Activated CD8-positive, alpha-beta T cell treated with anti-CD3 and anti-CD28 coated beads, Interleukin-2, amount 10 ng/mL, durations not matched to agents 7 days and 5 days (primary cell): Measurements from ENCODE around the gene TSHZ3. TPM values are rescaled to one million over a fixed set of nuclear protein-coding genes. Genes with fewer than 3 reads are reported as not detected.
A peak's percentile ranks its signal among the peaks of the same experiment; 100 is the strongest.

Experiments used
- ATAC-seq: fragments of 150-1000 bp; cut with Tn5 transposase; one replicate; pipeline ENCODE4 v1.10.0; 2021; ENCODE audit warnings: moderate library complexity
- CTCF ChIA-PET: fragments of 350-600 bp; sonication (Branson Sonifier 250); formaldehyde crosslinking; loops from one replicate; lab custom pipeline; 2021; ENCODE audit warnings: antibody characterized with exemption; lab: Charles Lee
- POLR2A ChIA-PET: fragments of 350-600 bp; sonication (Branson Sonifier 250); formaldehyde crosslinking; loops from one replicate; lab custom pipeline; 2021; ENCODE audit warnings: antibody characterized with exemption; lab: Charles Lee
- DNase-seq: peaks from one replicate; pipeline ENCODE4 v3.0.0-alpha.2; 2020
- H3K27ac Mint-ChIP-seq: one replicate; pipeline ENCODE4 v1.8.0; 2021; ENCODE audit warnings: mild to moderate bottlenecking, mixed read lengths
- H3K27me3 Mint-ChIP-seq: one replicate; pipeline ENCODE4 v1.8.0; 2021; ENCODE audit warnings: low read depth, mixed read lengths
- H3K36me3 Mint-ChIP-seq: one replicate; pipeline ENCODE4 v1.8.0; 2021; ENCODE audit warnings: low read depth, mixed read lengths
- H3K4me1 Mint-ChIP-seq: one replicate; pipeline ENCODE4 v1.8.0; 2021; ENCODE audit warnings: low read depth, mixed read lengths
- H3K4me3 Mint-ChIP-seq: one replicate; pipeline ENCODE4 v1.8.0; 2021; ENCODE audit warnings: mild to moderate bottlenecking, mixed read lengths
- H3K9me3 Mint-ChIP-seq: one replicate; pipeline ENCODE4 v1.8.0; 2022; ENCODE audit warnings: mixed read lengths; ENCODE audit not compliant: insufficient read depth
- total RNA-seq, 2 experiments: library from RNA; stranded (reverse); gene quantifications; one replicate each; pipeline ENCODE4 v1.2.3, GENCODE V29; 2021

TSHZ3 gene
- total RNA-seq, 2 experiments from 2014 or later, result 0.57 to 0.82 TPM

DNA sequence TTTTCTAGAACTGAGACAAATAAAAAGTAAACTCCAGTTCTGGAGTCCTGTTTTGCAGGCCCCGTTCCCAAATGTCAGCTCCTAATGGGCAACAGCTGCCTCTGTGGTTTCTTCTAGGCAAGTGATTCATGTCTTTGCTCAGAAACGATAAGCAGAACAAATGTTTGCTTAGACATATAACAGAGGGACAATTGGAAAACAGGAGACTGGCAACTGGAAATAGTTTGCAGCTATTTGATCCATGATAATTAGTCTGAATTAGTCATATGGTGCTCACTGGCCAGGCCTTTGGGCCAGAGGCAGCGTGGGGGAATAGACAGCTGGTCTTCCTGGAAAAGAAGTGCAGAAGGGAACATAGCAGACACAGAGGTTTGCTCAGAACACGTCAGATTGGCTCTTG lies 29.2 kb upstream of the TSHZ3 start:
- no peak for DNase-seq
- Mint-ChIP-seq H3K36me3 (no peaks in the 10 kb centered on the region), H3K27ac (no peak overlapping the region), H3K9me3 (no peaks in the 10 kb centered on the region), H3K4me1 (no peaks in the 10 kb centered on the region), H3K4me3 (no peak overlapping the region), H3K27me3 (no peaks in the 10 kb centered on the region)
- CTCF ChIA-PET, result no interaction called here
- POLR2A ChIA-PET, result no interaction called here
- no peak for ATAC-seq

DNA sequence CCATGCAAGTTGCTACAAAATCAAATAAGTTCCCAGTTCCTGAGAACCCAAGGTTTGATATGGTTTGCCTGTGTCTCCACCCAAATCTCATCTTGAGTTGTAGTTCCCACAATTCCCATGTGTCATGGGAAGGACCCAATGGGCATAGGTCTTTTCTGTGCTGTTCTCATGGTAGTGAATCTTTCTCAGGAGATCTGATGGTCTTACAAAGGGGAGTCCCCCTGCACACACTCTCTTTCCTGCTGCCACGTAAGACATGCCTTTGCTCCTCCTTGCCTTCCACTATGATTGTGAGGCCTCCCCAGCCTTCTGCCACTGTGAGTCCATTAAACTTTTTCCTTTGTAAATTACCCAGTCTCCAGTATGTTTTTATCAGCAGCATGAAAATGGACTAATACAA lies 28.5 kb upstream of the TSHZ3 start:
- Mint-ChIP-seq H3K9me3 (no peaks in the 10 kb centered on the region), H3K27me3 (no peaks in the 10 kb centered on the region), H3K36me3 (no peaks in the 10 kb centered on the region), H3K4me3 (no peak overlapping the region), H3K27ac (no peak overlapping the region), H3K4me1 (peaks cover 4% of the 10 kb centered on the region)
- CTCF ChIA-PET, result no interaction called here
- ATAC-seq (no peak), DNase-seq (no peak)
- POLR2A ChIA-PET, result no interaction called here

DNA sequence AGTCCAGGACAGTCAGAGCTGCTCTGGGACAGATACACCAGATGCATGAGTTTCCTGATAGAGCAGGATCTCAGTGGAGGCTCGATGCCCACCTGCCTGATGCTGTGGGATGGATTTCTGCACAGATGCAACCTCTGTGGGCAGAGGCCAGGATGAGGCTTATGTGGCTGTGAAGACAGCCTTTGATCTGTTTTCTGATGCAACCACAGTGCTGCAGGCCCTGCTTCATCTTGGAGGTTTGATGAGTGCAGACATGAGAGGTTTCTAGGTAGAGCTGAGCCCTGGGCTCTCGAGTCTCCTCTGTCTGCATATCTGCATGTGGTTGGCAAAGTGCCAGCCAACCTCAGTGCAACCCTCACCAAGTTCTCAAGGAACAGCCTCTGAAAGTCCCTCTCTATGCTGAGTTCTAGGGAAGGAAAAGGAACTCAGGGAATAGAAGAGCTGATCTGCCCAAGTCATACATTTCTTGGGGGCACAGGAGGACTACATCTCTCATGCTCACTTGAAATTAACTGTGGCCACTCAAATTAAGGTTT lies 23.1 kb upstream of the TSHZ3 start:
- ChIA-PET POLR2A (interaction anchor here (0.6 kb wide), 1 partner anchor 1138 kb away, joined by 4 read pairs; no protein-coding TSS in a partner anchor), CTCF (no interaction called here)
- H3K9me3 Mint-ChIP-seq, result no peaks in the 10 kb centered on the region
- peaks cover 12% of the 10 kb centered on the region for H3K4me1 Mint-ChIP-seq
- no peak overlapping the region for H3K4me3 Mint-ChIP-seq
- ATAC-seq, result peak; percentile 61
- no peak overlapping the region for H3K27ac Mint-ChIP-seq
- DNase-seq, result peak; percentile 42
- no peaks in the 10 kb centered on the region for H3K36me3 Mint-ChIP-seq
- H3K27me3 Mint-ChIP-seq, result peaks cover 5% of the 10 kb centered on the region

DNA sequence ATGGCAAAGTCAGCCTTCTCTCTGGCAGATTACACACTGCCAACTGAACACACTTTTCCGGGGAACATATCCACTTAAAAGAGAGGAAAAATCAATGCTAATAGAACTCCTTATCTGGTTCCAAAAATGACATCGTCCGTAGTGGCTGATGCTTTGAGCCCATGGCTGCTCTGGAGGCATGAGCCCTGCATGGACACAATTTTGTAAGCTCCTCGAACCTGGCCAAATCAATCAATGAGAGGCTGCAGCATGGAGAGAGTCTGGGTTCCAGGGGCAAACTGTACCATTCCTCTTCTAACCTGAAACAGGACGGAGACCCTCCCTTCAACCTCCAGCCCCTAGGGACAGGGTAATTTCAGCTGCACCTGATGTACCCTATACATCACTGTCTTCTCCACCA lies 21.0 kb upstream of the TSHZ3 start:
- H3K9me3 Mint-ChIP-seq, result no peaks in the 10 kb centered on the region
- ChIA-PET CTCF (no interaction called here), POLR2A (no interaction called here)
- H3K4me3 Mint-ChIP-seq, result no peak overlapping the region
- H3K27me3 Mint-ChIP-seq, result peaks cover 8% of the 10 kb centered on the region
- H3K4me1 Mint-ChIP-seq, result peaks cover 12% of the 10 kb centered on the region
- H3K36me3 Mint-ChIP-seq, result no peaks in the 10 kb centered on the region
- no peak for ATAC-seq
- DNase-seq, result no peak
- H3K27ac Mint-ChIP-seq, result no peak overlapping the region

DNA sequence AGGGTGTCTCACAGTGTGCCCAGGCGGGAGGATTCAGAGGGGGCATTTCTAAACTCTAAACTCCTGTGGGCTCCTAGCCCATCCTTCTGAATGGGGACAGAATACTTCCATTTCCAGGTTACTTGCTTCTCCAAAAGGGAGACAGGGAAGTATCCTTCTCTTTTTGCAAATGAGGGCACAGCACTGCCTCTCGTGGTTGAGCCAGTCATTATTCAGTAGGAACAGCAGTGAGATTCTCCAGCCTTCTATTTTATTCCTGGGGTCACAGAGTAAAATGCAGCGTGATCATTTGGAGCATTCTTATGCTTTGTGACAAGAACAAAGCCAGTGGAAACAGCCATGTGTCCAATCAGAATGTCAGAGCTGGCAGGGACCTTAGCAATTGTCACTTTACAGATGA lies 15.7 kb upstream of the TSHZ3 start:
- Mint-ChIP-seq H3K9me3 (no peaks in the 10 kb centered on the region), H3K27ac (no peak overlapping the region), H3K27me3 (peaks cover 23% of the 10 kb centered on the region), H3K4me1 (no peaks in the 10 kb centered on the region), H3K36me3 (no peaks in the 10 kb centered on the region), H3K4me3 (no peak overlapping the region)
- ATAC-seq (no peak), DNase-seq (no peak)
- ChIA-PET CTCF (no interaction called here), POLR2A (no interaction called here)

DNA sequence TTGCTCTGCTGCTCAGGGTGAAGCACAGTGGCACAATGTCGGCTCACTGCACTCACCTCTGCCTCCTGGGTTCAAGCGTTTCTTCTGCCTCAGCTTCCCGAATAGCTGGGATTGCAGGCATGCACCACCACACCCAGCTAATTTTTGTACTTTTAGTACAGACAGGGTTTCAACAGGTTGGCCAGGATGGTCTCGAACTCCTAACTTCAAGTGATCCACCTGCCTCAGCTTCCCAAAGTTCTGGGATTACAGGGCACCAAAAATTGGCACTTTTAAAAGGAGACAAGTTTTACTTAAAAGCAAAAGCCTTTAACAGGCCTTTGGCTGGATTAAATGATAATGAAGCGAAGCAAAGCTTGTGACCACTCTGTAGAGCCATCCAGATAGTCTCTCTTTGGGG lies 12.5 kb upstream of the TSHZ3 start:
- Mint-ChIP-seq H3K27me3 (peaks cover 47% of the 10 kb centered on the region), H3K9me3 (no peaks in the 10 kb centered on the region), H3K4me3 (no peak overlapping the region), H3K27ac (no peak overlapping the region), H3K36me3 (no peaks in the 10 kb centered on the region), H3K4me1 (peaks cover under 1% of the 10 kb centered on the region)
- ATAC-seq, result no peak
- ChIA-PET POLR2A (no interaction called here), CTCF (no interaction called here)
- no peak for DNase-seq

DNA sequence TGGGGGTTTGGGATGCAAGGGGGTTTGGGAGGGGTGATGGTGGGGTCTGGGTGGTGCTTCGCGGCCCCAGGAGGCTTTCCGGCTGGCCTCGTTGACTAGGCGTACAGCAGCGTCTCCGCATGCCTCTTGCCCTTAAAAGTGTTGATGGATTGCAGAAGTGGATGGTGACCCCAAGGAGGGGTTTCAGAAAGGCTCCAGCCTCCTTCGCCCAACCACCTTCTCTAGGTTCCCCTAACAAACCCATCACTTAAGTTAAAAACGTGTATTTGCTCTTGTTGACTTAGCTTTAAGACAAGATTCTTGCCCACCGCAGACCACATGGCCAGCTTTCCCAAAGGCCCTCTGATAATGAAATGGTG lies 8.1 kb upstream of the TSHZ3 start:
- Mint-ChIP-seq H3K27ac (no peak overlapping the region), H3K36me3 (peaks cover 3% of the 10 kb centered on the region), H3K4me1 (peaks cover 27% of the 10 kb centered on the region), H3K27me3 (peaks cover 74% of the 10 kb centered on the region), H3K4me3 (no peak overlapping the region), H3K9me3 (no peaks in the 10 kb centered on the region)
- ATAC-seq (no peak), DNase-seq (no peak)
- POLR2A ChIA-PET, result no interaction called here
- CTCF ChIA-PET, result interaction anchor here (1.0 to 2.1 kb wide), 2 partner anchors 303 to 571 kb away, joined by 3 to 7 read pairs; no protein-coding TSS in a partner anchor

DNA sequence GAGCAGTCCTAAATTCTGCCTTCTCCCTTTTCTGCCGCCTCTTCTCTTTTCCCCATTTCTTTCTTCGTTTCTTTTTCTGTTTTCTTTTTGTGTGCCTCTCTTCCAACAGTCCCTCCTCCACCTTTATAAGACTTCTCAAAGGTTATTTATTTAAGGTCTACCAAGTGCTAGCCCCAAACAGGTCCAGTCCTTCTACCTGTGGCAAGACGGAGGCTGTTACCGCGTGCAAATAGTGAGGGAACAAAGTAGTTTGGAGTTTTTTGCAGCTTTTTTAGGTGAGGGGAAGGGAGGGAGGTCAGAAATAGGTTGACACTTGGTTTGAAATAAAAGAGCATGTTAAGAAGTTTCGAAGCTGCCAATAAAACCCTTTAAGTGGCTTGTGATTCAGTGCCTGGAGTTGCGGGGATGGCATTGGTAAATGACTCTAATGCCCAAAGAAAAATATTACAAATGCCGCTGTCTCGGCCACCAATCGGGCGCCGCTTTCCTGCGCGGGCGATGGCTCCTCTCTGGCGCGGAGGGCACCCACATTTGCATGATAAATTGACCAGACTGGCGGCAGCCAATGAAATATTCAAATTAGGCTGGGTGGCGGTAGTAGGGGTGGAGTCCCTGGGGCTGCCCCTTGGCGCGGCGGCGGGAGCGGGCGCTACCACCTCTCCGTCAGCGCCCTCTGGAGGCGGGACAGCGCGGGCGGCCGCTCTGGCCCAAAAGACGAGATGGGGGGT lies 7.5 kb upstream of the TSHZ3 start:
- CTCF ChIA-PET, result interaction anchor here (1.0 to 2.1 kb wide), 3 partner anchors 19 to 571 kb away, joined by 3 to 7 read pairs (median 3); no protein-coding TSS in a partner anchor
- ATAC-seq, result peak; percentile 63
- POLR2A ChIA-PET, result no interaction called here
- peak; percentile 54 for DNase-seq
- Mint-ChIP-seq H3K4me1 (peaks cover 29% of the 10 kb centered on the region), H3K27me3 (peaks cover 77% of the 10 kb centered on the region), H3K36me3 (peaks cover 5% of the 10 kb centered on the region), H3K9me3 (no peaks in the 10 kb centered on the region), H3K4me3 (no peak overlapping the region), H3K27ac (no peak overlapping the region)

DNA sequence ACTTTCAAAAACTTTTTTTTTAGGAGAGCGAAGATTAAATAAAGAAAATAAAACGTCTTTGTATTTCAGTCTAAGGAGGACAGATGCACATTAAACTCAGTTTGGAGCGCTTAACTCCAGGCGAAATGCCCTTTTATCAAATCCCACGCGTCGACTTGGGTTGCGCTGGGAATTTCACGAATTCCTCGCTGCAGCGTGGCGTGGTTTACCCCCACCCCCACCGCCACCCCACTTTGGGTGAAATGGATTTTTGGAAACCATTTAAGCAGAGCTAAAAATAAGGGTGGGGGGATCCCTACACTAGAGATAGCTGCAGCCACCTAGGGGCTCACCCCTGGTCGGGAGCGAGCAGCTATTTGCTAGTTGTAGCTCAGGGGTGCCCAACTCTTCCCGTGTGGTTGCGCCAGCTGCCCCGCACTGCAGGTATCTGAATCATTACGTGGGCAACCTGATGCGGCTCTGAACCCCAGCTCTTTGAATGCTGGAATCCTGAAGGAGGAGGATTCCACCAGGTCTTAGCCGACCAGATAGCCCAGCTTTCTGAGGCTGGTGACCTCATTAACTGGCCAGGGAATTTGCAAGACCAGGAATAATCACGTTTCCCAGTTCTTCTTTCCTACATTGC lies 6.5 kb upstream of the TSHZ3 start:
- H3K27me3 Mint-ChIP-seq, result peaks cover 82% of the 10 kb centered on the region
- ChIA-PET POLR2A (no interaction called here), CTCF (interaction anchor here (1.2 to 2.1 kb wide), 2 partner anchors 18 to 301 kb away, joined by 3 to 7 read pairs; no protein-coding TSS in a partner anchor)
- no peak overlapping the region for H3K4me3 Mint-ChIP-seq
- peak overlapping the region; percentile 34 for H3K27ac Mint-ChIP-seq
- DNase-seq, result no peak
- H3K9me3 Mint-ChIP-seq, result no peaks in the 10 kb centered on the region
- peaks cover 5% of the 10 kb centered on the region for H3K36me3 Mint-ChIP-seq
- ATAC-seq, result no peak
- peaks cover 32% of the 10 kb centered on the region for H3K4me1 Mint-ChIP-seq

DNA sequence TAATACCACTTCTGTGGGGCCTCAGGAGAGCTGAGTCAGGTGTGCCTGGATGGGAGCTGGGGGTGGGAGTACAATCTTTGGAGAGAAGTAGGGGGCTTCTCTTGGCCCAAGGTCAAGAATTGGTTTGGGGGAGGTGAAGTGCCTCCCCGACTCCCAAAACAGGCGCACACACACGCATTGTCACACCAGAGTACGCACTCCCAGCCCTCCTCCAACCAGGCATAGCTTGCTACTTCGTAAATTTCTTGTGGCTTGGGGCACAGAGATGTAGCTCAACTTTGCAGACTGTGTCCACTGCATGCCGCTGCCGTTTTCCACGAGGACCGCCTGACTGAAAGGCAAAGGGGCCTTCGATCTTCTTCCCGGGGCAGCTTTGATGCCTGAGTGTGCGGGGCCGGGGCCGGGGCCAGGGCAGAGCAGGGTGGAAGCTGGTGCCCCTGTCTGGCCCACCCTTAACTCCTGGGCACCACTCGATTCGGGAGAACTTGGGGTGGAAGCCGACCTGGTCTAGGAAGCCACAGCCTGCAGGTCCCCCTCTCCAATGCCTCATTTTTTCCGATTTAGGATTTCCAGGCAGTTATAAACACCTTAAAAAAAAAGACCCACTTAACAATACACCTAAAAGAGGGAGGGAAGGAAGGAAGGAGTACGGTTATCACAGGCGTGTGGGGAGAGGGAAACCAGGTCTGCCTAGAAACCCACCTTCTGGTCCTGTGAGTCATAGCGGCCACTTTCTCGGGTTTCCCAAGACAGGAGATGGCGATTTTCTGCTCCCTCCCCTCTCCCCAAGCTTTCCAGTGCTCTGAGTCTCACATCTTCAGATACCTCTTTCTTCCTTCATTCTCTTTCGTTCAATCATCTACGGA lies 5.8 kb upstream of the TSHZ3 start:
- H3K4me3 Mint-ChIP-seq, result no peak overlapping the region
- H3K36me3 Mint-ChIP-seq, result peaks cover 5% of the 10 kb centered on the region
- POLR2A ChIA-PET, result no interaction called here

DNA sequence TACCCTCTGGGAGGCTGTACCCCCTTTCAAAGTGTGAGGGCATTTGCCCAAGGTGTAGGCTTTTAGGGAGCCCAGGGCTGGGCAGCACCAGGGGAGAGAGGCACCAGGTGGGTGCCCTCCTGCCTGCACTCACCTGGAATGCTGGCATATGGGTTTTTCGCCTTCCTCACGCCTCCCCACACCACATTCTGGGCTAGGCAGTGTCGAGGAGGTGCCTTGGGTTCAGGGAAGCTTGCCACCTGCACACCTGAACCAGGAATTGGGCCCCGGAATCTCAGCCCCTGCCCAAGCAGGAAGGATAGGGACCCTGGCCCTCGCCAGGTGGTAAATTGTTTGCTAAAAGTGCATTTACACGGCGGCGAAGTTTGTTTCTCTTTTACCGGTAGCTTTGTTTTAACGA lies 5.1 kb upstream of the TSHZ3 start:
- Mint-ChIP-seq H3K36me3 (peaks cover 5% of the 10 kb centered on the region), H3K4me3 (no peak overlapping the region), H3K27ac (no peak overlapping the region), H3K4me1 (peaks cover 32% of the 10 kb centered on the region), H3K9me3 (no peaks in the 10 kb centered on the region), H3K27me3 (peaks cover 74% of the 10 kb centered on the region)
- ChIA-PET CTCF (no interaction called here), POLR2A (no interaction called here)
- no peak for DNase-seq
- ATAC-seq, result no peak

More for the DNA sequence above, 5.8 kb upstream of the TSHZ3 start:
- CTCF ChIA-PET, result interaction anchor here (1.2 kb wide), 1 partner anchor 17 kb away, joined by 3 read pairs; no protein-coding TSS in a partner anchor
- no peaks in the 10 kb centered on the region for H3K9me3 Mint-ChIP-seq
- peak overlapping the region; percentile 34 for H3K27ac Mint-ChIP-seq
- ATAC-seq, result no peak
- H3K27me3 Mint-ChIP-seq, result peaks cover 78% of the 10 kb centered on the region
- DNase-seq, result no peak
- peaks cover 32% of the 10 kb centered on the region for H3K4me1 Mint-ChIP-seq
